ENCODE results near the gene ASB7.

The ASB7 gene

DNA sequence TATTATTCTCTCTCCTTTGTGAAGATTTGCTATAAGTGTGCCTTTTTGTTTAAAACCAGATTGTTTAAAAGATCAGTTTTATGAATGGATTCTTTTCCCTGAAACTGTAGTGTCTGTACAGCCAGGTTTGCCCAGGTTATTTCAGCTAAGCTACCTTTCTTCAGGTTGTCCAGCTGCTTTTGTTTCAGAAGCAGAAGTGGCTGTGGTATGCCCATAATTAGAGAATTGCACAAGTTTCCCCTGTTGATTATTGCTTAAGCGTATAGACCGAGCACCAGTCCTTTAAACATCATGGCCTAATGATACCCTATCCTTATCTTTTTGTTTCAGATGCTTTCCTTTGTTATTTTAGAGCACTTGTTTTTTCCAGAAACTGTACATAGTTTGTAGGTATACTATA is 10.2 kb downstream of the ASB7 start:
- peaks cover 45% of the 10 kb centered on the region for H3K36me3 ChIP-seq (ENCODE audit: insufficient read depth, low read length)

DNA sequence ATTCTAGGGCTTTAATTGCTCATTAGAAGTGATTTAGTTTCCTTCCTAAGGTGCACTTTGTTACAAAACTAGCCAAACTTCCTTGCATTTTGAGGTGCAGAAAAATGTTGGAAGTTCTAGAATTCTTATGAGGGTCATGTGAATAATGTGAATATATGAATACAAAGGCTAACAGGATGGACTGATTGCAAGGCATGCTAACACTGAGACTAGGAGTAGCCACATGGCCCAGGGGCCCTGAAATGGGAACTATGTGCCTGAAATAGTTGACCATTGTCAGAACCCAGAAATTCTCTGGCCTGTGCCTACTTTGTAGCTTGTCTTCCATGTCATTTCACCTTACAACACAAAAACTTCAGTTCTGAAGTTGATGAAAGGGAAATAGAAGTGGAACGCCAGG is 10.8 kb downstream of the ASB7 start:
- H3K4me3 ChIP-seq (ENCODE audit: low read length), result no peak overlapping the region
- H3K27me3 ChIP-seq (ENCODE audit: insufficient read depth, low read length), result no peaks in the 10 kb centered on the region
- H3K36me3 ChIP-seq (ENCODE audit: insufficient read depth, low read length), result peaks cover 45% of the 10 kb centered on the region
- no peak overlapping the region for H2AFZ ChIP-seq (ENCODE audit: low read depth, low read length)
- no peaks in the 10 kb centered on the region for H3K9me3 ChIP-seq (ENCODE audit: low read length)
- H3K4me1 ChIP-seq (ENCODE audit: insufficient read depth, low read length), result no peaks in the 10 kb centered on the region

More for the DNA sequence above, 10.2 kb downstream of the ASB7 start:
- H3K4me1 ChIP-seq (ENCODE audit: insufficient read depth, low read length), result no peaks in the 10 kb centered on the region
- no peaks in the 10 kb centered on the region for H3K27me3 ChIP-seq (ENCODE audit: insufficient read depth, low read length)
- no peak overlapping the region for H2AFZ ChIP-seq (ENCODE audit: low read depth, low read length)
- no peaks in the 10 kb centered on the region for H3K9me3 ChIP-seq (ENCODE audit: low read length)
- H3K4me3 ChIP-seq (ENCODE audit: low read length), result no peak overlapping the region

DNA sequence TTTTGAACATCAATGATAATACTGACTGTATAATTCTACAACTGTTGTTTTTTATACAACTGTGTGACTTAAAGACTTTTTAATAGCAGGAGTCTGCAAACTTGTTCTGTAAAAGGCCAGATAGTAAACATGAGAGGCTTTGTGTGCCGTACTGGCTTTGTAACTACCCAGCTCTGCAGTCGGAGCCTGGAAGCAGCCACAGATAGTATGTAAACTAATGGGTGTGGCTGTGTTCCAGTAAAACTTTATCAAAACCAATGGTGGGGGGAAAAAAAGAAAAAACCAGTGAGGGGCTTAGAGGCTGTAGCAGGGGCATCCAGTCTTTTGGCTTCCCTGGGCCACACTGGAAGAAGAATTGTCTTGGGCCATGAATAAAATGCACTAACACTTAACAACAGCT is 11.9 kb downstream of the ASB7 start:
- Histone ChIP-seq H2AFZ (ENCODE audit: low read depth, low read length) (no peak overlapping the region), H3K4me1 (ENCODE audit: insufficient read depth, low read length) (no peaks in the 10 kb centered on the region), H3K9me3 (ENCODE audit: low read length) (no peaks in the 10 kb centered on the region), H3K36me3 (ENCODE audit: insufficient read depth, low read length) (peaks cover 41% of the 10 kb centered on the region), H3K4me3 (ENCODE audit: low read length) (no peak overlapping the region), H3K27me3 (ENCODE audit: insufficient read depth, low read length) (no peaks in the 10 kb centered on the region)

DNA sequence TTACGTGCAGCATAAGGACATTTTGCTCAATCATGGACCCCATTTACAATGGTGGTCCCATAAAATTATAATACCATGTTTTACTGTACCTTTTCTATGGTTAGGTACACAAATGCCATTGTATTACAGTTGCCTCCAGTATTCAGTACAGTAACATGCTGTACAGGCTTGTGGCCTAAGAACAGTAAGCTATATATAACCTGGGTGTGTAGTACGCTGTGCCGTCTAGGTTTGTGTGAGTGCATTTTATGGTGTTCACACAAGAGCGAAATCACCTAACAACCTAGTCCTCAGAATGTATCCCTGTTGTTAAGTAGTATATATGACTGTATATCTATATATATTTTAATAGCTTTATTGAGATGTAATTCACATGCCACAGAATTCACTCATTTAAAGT is 12.5 kb downstream of the ASB7 start:
- no peak overlapping the region for H3K4me3 ChIP-seq (ENCODE audit: low read length)
- no peak overlapping the region for H2AFZ ChIP-seq (ENCODE audit: low read depth, low read length)
- H3K27me3 ChIP-seq (ENCODE audit: insufficient read depth, low read length), result no peaks in the 10 kb centered on the region
- peaks cover 39% of the 10 kb centered on the region for H3K36me3 ChIP-seq (ENCODE audit: insufficient read depth, low read length)
- H3K4me1 ChIP-seq (ENCODE audit: insufficient read depth, low read length), result no peaks in the 10 kb centered on the region
- H3K9me3 ChIP-seq (ENCODE audit: low read length), result no peaks in the 10 kb centered on the region

DNA sequence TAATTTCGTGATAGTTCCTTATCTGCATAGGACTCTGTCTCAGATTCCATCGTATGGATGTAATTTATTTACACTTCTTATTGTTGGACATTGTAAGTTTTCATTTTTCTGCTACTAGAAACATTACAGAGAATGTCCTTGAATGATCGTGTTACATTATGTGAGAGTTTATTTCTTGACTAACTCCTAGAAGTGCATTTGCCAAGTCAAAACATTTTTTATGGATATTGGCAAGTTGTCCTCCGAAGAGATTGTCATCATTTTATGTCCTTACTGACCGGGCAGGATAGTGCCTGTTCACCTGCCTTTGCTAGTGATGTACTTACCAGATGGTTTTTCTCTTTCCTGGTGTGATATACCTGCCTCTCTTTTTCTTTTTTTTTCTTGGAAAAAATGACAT is 13.4 kb downstream of the ASB7 start:
- Histone ChIP-seq H3K36me3 (ENCODE audit: insufficient read depth, low read length) (peaks cover 42% of the 10 kb centered on the region), H2AFZ (ENCODE audit: low read depth, low read length) (no peak overlapping the region), H3K4me1 (ENCODE audit: insufficient read depth, low read length) (no peaks in the 10 kb centered on the region), H3K27me3 (ENCODE audit: insufficient read depth, low read length) (no peaks in the 10 kb centered on the region), H3K4me3 (ENCODE audit: low read length) (no peak overlapping the region), H3K9me3 (ENCODE audit: low read length) (no peaks in the 10 kb centered on the region)

DNA sequence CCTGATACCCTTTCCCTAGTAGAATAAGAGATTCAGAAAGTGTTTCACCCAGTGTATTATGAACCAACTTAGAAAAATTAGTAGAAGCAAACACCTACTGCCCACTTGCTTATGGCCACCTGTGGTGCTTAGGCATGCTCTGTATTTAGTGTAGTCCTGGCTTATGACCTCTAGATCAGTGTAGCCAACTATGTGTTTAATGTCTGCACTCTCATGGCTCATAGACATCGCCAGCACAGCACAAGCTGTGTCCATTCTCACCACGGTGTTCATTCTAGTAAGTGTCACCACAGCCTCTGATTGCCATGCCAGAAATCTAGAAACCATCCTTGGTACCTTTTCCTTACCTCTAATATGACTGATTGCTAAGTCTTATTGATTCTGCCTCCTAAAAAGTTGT is 14.3 kb downstream of the ASB7 start:
- no peaks in the 10 kb centered on the region for H3K4me1 ChIP-seq (ENCODE audit: insufficient read depth, low read length)
- H2AFZ ChIP-seq (ENCODE audit: low read depth, low read length), result no peak overlapping the region
- peaks cover 40% of the 10 kb centered on the region for H3K36me3 ChIP-seq (ENCODE audit: insufficient read depth, low read length)
- H3K27me3 ChIP-seq (ENCODE audit: insufficient read depth, low read length), result no peaks in the 10 kb centered on the region
- H3K9me3 ChIP-seq (ENCODE audit: low read length), result no peaks in the 10 kb centered on the region
- no peak overlapping the region for H3K4me3 ChIP-seq (ENCODE audit: low read length)

DNA sequence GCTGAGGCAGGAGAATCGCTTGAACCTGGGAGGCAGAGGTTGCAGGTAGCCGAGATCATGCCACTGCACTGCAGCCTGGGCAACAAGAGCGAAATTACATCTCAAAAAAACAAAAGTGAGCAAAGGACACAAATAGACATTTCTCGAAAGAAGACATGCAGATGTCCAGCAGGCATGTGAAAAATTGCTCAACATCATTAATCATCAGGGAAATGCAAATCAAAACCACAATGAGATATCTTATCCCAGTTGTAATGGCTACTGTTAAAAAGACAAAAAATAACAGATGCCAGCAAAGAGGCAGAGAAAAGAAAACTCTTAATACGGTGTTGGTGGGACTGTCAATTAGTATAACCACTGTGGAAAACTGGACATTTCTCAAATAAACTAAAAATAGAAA is 20.9 kb downstream of the ASB7 start:
- Histone ChIP-seq H3K27me3 (ENCODE audit: insufficient read depth, low read length) (no peaks in the 10 kb centered on the region), H3K9me3 (ENCODE audit: low read length) (no peaks in the 10 kb centered on the region), H3K36me3 (ENCODE audit: insufficient read depth, low read length) (peaks cover 11% of the 10 kb centered on the region), H3K4me1 (ENCODE audit: insufficient read depth, low read length) (no peaks in the 10 kb centered on the region), H2AFZ (ENCODE audit: low read depth, low read length) (no peak overlapping the region), H3K4me3 (ENCODE audit: low read length) (no peak overlapping the region)

DNA sequence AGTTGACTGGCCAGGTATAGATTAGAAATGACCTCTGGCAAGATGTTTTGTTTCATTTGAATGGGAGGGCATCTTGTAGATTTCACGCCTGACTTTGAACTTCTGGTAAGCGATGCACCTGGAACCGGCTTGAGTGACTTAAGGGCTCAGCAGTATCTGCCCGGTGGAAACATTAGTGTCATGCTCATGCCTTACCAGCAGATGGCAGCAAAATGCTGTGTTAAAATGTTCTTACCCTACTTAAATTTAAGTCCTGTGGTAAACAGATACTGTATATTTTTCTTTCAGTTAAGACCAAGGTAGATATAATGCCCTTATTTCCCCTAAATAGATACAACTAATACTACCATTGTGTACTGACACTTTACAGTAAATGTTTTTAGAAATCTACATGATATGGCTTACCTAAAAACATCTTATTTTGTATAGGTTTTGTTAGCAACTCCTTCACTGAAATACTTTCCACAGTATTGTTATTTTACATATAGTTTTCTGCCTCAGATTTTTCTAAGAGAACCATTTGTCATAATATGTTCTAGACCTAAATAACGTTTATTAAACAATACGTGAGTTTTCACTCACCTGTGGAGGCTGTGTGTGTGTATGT is 25.5 kb downstream of the ASB7 start:
- Histone ChIP-seq H3K27me3 (ENCODE audit: insufficient read depth, low read length) (no peaks in the 10 kb centered on the region), H3K36me3 (ENCODE audit: insufficient read depth, low read length) (peaks cover 24% of the 10 kb centered on the region), H2AFZ (ENCODE audit: low read depth, low read length) (no peak overlapping the region), H3K9me3 (ENCODE audit: low read length) (no peaks in the 10 kb centered on the region), H3K4me1 (ENCODE audit: insufficient read depth, low read length) (no peaks in the 10 kb centered on the region), H3K4me3 (ENCODE audit: low read length) (no peak overlapping the region)

DNA sequence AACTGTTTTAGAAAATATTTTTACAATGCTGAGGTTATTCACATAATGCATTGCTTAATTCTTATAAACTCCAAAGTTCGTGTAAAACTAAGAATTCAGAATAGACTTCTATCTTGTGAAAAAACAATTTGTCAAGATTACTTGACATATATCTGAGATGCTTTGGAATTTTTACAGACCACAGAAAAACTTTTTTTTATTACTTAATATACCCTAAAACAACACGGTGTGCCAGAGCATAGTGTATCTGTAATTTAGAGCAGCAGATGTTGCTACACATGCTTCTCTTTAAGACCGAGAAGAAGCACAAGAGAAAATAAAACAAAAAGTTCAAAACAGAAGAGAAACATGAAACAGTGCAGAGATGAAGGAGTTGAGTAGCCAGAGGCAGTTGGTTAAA is 26.4 kb downstream of the ASB7 start:
- H2AFZ ChIP-seq (ENCODE audit: low read depth, low read length), result no peak overlapping the region

DNA sequence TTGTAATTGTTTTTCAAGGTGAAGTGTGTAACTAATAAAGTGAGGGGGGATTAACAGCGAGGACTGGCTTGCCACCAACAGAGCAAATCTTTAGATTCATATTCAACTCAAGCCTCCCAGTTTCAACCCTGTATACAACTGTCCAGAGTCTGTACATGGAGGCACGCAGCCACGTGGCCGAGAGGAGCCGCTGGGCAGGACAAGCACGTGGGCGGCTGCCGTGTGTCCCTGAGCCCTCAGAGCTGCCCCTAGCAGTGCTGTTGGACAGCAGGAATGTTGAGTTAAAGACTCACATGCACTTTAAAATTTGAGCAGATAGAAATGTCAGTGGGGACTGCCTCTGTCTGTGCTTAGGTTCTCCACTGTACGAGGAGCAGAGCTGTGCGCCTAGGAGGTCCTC is 29.4 kb downstream of the ASB7 start:
- no peak overlapping the region for H2AFZ ChIP-seq (ENCODE audit: low read depth, low read length)
- no peaks in the 10 kb centered on the region for H3K9me3 ChIP-seq (ENCODE audit: low read length)
- H3K4me1 ChIP-seq (ENCODE audit: insufficient read depth, low read length), result no peaks in the 10 kb centered on the region
- peaks cover 24% of the 10 kb centered on the region for H3K36me3 ChIP-seq (ENCODE audit: insufficient read depth, low read length)
- no peak overlapping the region for H3K4me3 ChIP-seq (ENCODE audit: low read length)
- H3K27me3 ChIP-seq (ENCODE audit: insufficient read depth, low read length), result no peaks in the 10 kb centered on the region

More for the DNA sequence above, 26.4 kb downstream of the ASB7 start:
- Histone ChIP-seq H3K4me1 (ENCODE audit: insufficient read depth, low read length) (no peaks in the 10 kb centered on the region), H3K27me3 (ENCODE audit: insufficient read depth, low read length) (no peaks in the 10 kb centered on the region), H3K9me3 (ENCODE audit: low read length) (no peaks in the 10 kb centered on the region), H3K36me3 (ENCODE audit: insufficient read depth, low read length) (peaks cover 24% of the 10 kb centered on the region), H3K4me3 (ENCODE audit: low read length) (no peak overlapping the region)

DNA sequence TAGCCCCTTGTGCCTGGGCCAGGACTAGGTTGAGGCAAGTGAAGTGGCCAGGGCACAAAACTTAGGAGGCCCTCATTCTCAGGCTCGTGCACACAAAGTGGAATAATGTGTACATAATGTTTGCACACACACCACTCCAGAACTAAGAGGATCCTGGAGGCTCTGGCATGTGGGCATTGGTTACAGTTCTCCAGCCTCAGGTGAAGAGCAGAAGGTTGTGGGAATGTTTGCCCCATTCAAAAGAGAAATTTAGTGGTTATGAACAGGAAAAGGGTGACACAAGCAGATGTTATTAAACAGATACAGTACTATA is 31.3 kb downstream of the ASB7 start:
- no peak overlapping the region for H2AFZ ChIP-seq (ENCODE audit: low read depth, low read length)
- peaks cover 20% of the 10 kb centered on the region for H3K36me3 ChIP-seq (ENCODE audit: insufficient read depth, low read length)
- H3K9me3 ChIP-seq (ENCODE audit: low read length), result no peaks in the 10 kb centered on the region
- H3K4me3 ChIP-seq (ENCODE audit: low read length), result no peak overlapping the region
- H3K27me3 ChIP-seq (ENCODE audit: insufficient read depth, low read length), result no peaks in the 10 kb centered on the region
- H3K4me1 ChIP-seq (ENCODE audit: insufficient read depth, low read length), result no peaks in the 10 kb centered on the region

DNA sequence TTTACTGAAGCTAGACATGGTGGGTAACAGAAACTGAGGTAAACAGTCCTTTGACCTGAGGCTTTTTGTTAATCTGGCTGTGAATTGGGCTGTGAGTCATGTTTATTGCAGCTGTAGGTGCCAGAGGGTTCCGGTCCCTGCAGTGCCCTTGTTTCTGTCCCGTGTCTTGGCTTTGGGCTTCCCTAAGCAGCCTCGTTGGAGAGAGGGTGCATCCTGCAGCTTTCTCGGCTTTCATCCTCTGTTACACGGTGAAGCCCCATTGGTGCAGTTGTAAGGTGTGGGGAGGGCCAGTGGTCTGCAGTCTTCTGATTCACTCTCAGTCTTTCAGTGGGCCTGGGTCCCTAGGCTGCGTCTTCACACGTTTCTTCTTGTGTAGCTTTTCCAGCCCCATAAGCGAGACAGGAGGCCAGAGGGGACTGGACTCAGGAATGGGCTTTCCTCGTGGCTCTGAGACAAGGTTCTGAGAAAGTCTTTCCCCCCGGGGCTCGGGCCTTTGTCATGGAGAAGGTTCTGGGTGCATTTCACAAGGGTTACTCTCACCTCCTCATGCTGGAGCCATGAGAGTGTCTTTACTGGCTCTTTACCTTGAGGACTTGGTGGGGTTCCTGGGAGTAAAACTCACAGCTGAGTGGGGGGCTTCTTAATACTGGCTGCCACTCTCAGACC is 33.1 kb downstream of the ASB7 start:
- no peak overlapping the region for H2AFZ ChIP-seq (ENCODE audit: low read depth, low read length)
- H3K4me3 ChIP-seq (ENCODE audit: low read length), result no peak overlapping the region
- H3K27me3 ChIP-seq (ENCODE audit: insufficient read depth, low read length), result no peaks in the 10 kb centered on the region
- peaks cover 5% of the 10 kb centered on the region for H3K36me3 ChIP-seq (ENCODE audit: insufficient read depth, low read length)
- no peaks in the 10 kb centered on the region for H3K9me3 ChIP-seq (ENCODE audit: low read length)
- H3K4me1 ChIP-seq (ENCODE audit: insufficient read depth, low read length), result no peaks in the 10 kb centered on the region

DNA sequence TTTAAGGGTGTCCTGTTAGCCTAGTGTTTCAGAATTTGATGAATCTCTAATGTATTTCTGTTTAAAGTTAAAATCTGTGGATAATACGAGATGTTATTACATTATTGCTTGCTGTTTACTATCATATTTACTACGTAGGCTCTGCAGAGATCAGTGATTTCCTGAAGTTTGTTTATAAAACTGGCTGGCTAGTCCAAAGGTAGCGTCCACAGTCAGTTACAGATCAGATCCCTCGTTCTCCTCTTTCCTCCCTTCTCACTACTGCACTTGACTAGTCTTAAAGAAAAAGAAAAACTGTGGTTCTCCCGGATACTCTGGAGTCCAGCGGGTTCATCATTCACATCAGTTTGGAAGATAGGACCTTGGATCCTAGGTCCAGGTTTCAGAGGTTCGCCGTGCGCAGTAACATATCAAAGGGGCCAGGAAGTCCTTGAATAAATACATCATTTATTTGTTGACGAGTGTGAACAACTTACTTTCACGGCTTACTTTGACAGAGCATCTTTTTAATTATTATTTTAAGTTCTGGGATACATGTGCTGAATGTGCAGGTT is 35.9 kb downstream of the ASB7 start:
- Histone ChIP-seq H3K27me3 (ENCODE audit: insufficient read depth, low read length) (no peaks in the 10 kb centered on the region), H3K4me3 (ENCODE audit: low read length) (no peak overlapping the region), H3K9me3 (ENCODE audit: low read length) (no peaks in the 10 kb centered on the region), H3K36me3 (ENCODE audit: insufficient read depth, low read length) (no peaks in the 10 kb centered on the region), H2AFZ (ENCODE audit: low read depth, low read length) (no peak overlapping the region), H3K4me1 (ENCODE audit: insufficient read depth, low read length) (no peaks in the 10 kb centered on the region)
